ENCODE results near the gene C5orf15.
"Not testable (repeated sequence)": the region's sequence is repeated elsewhere in the genome, so short reads cannot be mapped to it uniquely, and the experiment has no call there.

Gene C5orf15

GRCh38 chr5:133994297-133994989 lies 26.0 kb upstream of the C5orf15 start:
- DNase-seq (ENCODE audit: low read depth in 2 of 2, low spot score in 1 of 2) = no peak

DNA sequence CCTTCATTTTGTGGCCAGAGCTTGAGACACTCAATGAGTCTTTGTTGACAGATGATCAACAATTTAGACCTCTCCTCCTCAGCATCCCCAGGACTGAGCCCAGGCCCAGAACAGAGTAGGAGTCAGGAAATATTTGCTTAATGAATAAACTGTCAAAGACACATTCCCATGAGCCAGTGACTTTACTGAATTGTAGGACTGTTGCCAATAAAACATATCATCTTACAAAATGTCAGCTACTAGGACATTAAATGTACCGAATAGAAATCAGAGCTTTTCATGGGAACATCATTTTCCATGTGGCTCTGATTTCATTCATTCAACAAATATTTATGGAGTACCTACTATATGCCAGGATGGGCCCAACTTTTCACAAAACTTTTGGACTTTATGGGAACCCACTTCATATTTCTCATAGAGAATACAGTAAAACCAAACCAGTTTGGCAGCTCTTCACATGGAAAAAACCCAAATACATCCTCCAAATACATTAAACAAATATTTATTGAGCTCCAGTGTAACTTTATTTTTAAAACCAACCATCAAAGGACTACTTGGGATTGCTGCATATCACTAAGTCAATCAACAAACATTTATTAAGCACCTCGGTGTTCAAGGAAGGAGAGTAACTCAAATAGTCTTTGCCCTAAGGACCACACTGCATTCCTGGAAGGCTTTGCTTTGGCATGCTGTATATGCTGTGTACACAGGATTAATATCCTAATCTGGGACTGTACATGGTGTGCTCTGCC lies 24.9 kb upstream of the C5orf15 start:
- DNase-seq (ENCODE audit: low read depth in 2 of 2, low spot score in 1 of 2) = no peak

GRCh38 chr5:133992429-133993155 lies 24.2 kb upstream of the C5orf15 start:
- DNase-seq (ENCODE audit: low read depth in 2 of 2, low spot score in 1 of 2) = no peak

DNA sequence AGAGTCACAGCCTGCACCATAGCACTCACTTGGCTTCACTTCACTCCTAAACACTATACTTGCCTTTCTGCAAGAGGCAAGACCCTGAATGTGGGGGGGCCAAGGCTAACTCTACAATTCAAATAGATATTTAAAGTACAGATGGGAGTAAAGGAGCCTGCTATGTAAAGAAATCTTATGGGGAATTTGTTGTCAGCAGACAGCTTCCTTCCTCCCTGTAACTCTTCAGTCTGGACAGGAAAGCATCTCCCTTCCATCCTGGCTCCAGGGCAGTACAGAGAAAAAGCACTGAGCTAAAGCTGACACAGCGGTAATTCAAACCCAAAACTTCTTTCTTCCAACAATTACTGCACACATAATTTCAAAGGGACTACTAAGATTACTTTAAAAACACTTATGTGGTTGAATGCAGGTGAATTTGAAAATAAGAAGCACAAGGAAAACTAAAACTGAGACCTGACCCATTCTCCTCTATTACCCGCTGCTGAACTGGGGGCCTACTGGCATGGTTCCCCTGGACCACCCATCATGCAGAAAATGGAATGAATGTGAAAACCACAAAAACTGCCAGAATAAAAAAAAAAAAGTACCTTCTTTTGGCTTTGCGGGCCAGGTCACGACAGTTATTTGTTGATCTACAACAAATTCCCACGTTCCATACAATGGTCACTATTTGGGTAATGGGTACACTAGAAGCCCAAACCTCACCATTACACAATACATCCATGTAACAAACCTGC lies 22.9 kb upstream of the C5orf15 start:
- no peak for DNase-seq (ENCODE audit: low read depth in 2 of 2, low spot score in 1 of 2)

GRCh38 chr5:133990396-133990795 lies 22.0 kb upstream of the C5orf15 start:
- no peak for DNase-seq (ENCODE audit: low read depth in 2 of 2, low spot score in 1 of 2)

DNA sequence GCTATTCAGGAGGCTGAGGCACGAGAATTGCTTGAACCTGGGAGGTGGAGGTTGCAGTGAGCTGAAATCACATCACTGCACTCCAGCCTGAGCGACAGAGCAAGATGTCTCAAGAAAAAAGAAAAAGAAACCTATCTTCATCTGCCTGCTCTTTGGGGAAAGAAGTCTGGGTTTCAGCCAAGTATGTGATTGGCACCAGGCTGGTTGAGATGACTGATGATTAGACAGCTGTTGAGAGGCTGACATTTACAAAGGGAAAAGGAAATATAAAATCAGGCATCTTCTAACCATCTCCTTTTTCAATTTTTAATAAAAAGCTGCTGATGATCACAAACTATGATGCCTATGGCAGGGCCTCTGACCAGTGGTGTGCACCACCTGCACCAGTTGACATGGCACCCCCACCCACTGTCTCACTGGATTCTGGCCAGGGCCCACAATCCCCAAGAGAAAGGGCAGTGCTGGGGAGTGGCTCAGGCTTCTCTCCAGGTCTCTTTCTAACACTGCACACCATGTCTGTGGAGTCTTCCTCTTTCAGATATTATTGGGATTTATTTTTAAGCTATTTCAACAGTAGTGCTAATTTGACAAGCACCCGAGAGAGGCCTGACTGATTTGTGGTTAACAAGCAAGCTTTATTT lies 17.2 kb upstream of the C5orf15 start:
- no peak for DNase-seq (ENCODE audit: low read depth in 2 of 2, low spot score in 1 of 2)

GRCh38 chr5:133983674-133984073 lies 15.2 kb upstream of the C5orf15 start:
- no peak for DNase-seq (ENCODE audit: low read depth in 2 of 2, low spot score in 1 of 2)

DNA sequence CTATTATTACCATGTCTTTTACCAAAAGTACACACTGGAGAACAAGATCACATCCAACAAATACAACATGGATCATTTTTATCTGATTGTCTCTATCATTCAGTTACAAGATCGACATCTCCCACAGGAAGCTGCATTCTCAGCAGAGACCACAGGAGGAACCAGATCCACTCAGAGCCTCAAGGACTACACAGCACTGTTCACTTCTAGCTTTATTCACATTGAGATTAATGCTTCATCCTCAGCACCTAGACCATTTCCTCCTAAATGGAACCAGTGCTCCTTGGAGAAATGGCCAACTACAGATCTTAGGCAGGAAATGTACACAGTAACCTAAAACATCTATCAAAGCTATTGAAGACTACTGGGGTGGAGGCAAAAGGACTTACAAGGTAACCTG lies 13.3 kb upstream of the C5orf15 start:
- no peak for DNase-seq (ENCODE audit: low read depth in 2 of 2, low spot score in 1 of 2)

GRCh38 chr5:133980652-133981051 lies 12.2 kb upstream of the C5orf15 start:
- no peak for DNase-seq (ENCODE audit: low read depth in 2 of 2, low spot score in 1 of 2)

DNA sequence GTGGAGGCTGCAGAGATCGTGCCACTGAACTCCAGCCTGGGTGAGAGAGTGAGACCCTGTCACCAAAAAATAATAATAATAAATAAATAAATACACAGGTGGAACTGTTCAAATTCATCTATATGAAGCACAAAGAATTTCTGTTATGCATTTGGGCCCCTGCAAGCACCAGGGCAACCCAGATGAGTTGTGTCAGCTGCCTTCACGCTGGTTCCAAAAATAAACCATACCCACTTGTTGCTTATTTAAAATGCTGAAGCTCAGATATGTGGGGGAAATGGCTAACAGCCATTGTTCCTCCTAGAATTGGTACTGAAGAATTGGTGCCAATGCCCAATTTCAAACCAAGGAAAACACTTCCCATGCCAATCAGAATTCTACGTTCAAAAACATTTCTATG lies 10.5 kb upstream of the C5orf15 start:
- DNase-seq (ENCODE audit: low read depth in 2 of 2, low spot score in 1 of 2) = no peak

- no peak for DNase-seq (ENCODE audit: low read depth in 2 of 2, low spot score in 1 of 2)
Measured at GRCh38 chr5:133977858-133978257, 9.4 kb upstream of the C5orf15 start.

- no peak for DNase-seq (ENCODE audit: low read depth in 2 of 2, low spot score in 1 of 2)
Measured at GRCh38 chr5:133977161-133977787, 8.8 kb upstream of the C5orf15 start.

GRCh38 chr5:133975546-133975945 lies 7.1 kb upstream of the C5orf15 start:
- not testable (repeated sequence) for DNase-seq (ENCODE audit: low read depth in 2 of 2, low spot score in 1 of 2)

DNA sequence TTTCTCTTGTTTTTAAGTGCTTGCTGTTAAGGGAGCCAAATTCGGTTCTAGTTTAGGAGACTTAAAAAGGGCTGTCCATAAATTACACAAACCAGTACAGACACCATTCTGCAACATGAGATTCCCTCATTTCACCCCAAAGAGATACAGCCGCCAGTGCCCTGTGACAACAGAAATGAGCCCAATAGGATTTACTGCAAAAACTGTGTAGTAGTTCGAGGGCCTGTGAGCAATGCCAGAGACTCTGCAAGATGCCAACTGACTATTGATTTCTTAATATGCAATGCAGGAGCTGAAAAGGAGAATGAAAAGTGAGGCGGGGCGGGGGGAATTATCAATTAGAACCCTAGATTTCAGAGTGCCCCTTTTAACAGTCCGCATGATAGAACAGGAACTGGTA lies 5.7 kb upstream of the C5orf15 start:
- no peak for DNase-seq (ENCODE audit: low read depth in 2 of 2, low spot score in 1 of 2)

- DNase-seq (ENCODE audit: low read depth in 2 of 2, low spot score in 1 of 2) = no peak
Measured at GRCh38 chr5:133970325-133970909, 2.0 kb upstream of the C5orf15 start.

GRCh38 chr5:133969654-133970324 lies 1.4 kb upstream of the C5orf15 start:
- DNase-seq (ENCODE audit: low read depth in 2 of 2, low spot score in 1 of 2) = no peak

DNA sequence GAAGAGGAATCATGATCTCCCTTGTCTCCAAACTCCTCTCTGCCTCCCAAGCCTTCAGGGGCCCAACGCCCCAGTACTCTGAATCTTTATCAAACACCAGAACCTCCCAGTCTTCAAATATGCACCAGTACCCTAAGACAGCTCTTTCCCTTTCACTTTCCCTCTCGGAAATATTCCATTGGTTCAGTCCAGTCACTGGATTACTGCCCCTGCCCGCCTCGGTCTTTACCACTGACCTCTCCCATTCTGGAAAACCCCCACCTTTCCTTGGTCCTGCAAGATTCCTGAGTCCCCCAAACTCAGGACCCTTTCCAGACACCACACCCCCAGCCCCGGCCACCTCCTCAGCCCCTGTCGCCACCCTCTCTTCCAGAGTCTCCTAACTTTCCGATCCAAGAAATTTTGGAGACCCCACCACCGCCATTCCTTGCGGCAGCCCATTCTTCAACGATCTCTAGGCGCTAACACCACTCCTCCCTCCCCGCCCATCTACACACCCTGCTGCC lies 674 bp downstream of the C5orf15 start:
- DNase-seq (ENCODE audit: low read depth in 2 of 2, low spot score in 1 of 2) = no peak

- no peak for DNase-seq (ENCODE audit: low read depth in 2 of 2, low spot score in 1 of 2)
Measured at GRCh38 chr5:133967124-133967523, 1.3 kb downstream of the C5orf15 start.

DNA sequence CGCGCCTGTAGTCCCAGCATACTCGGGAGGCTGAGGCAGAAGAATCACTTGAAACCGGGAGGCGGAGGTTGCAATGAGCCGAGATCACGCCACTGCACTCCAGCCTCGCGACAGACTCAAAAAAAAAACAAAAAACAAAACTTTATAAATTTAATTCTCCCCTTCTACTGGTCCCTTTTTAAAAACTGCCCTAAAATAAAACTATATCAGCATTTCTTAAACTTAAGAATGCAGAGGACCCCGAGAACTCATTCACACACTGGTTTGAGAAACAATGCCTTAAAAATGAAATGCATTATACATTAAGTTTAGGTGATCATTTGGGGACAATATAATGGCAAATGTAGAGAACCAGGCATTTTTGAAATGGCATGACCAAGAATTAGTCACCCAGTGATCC lies 2.3 kb downstream of the C5orf15 start:
- DNase-seq (ENCODE audit: low read depth in 2 of 2, low spot score in 1 of 2) = no peak

All from stimulated activated CD8-positive, alpha-beta memory T cell treated with anti-CD3 and anti-CD28 coated beads, Interleukin-4, amount 100 ng/mL, for 4 hours (primary cell).